GM19463 (cell line): ENCODE results near the gene AFMID.
"Not testable (repeated sequence)": the region's sequence is repeated elsewhere in the genome, so short reads cannot be mapped to it uniquely, and the experiment has no call there.

Experiments
- ATAC-seq: cut with Tn5 transposase; IDR thresholded peaks from one replicate; pipeline ENCODE4 v1.9.1; 2021; ENCODE audit warnings: mild to moderate bottlenecking, moderate library complexity; ENCODE audit not compliant: unreplicated experiment

AFMID gene

GRCh38 chr17:78219396-78220150 is 32.4 kb downstream of the AFMID start:
- ATAC-seq = no peak

GRCh38 chr17:78223061-78223460 is 35.9 kb downstream of the AFMID start:
- no peak for ATAC-seq

GRCh38 chr17:78223765-78224164 is 36.6 kb downstream of the AFMID start:
- no peak for ATAC-seq

GRCh38 chr17:78224231-78225087 is 37.3 kb downstream of the AFMID start:
- no peak for ATAC-seq

- no peak for ATAC-seq
These were observed 38.1 kb downstream of the AFMID start for GRCh38 chr17:78225088-78225865.

- ATAC-seq = no peak
These were observed 39.0 kb downstream of the AFMID start for GRCh38 chr17:78226055-78226758.

GRCh38 chr17:78226759-78227454 is 39.7 kb downstream of the AFMID start:
- ATAC-seq = no peak

- no peak for ATAC-seq
These were observed 40.3 kb downstream of the AFMID start for GRCh38 chr17:78227455-78227916.

GRCh38 chr17:78228176-78228575 is 41.0 kb downstream of the AFMID start:
- ATAC-seq = no peak

- no peak for ATAC-seq
These were observed 43.2 kb downstream of the AFMID start for GRCh38 chr17:78230252-78230962.

- ATAC-seq = no peak
These were observed 44.1 kb downstream of the AFMID start, which contains the start of gene TMEM235 for GRCh38 chr17:78230996-78231935. Gene TMEM235 (plus strand): TSS chr17:78231631. CDS start chr17:78232024, 393 bp downstream.

- no peak for ATAC-seq
These were observed 45.1 kb downstream of the AFMID start for GRCh38 chr17:78231991-78232858.

- ATAC-seq = no peak
These were observed 45.7 kb downstream of the AFMID start for GRCh38 chr17:78232859-78233173.

GRCh38 chr17:78233678-78234077 is 46.5 kb downstream of the AFMID start:
- no peak for ATAC-seq

- ATAC-seq = no peak
These were observed 47.2 kb downstream of the AFMID start for GRCh38 chr17:78234261-78234865.

GRCh38 chr17:78235022-78235421 is 47.9 kb downstream of the AFMID start:
- not testable (repeated sequence) for ATAC-seq

GRCh38 chr17:78235885-78236284 is 48.7 kb downstream of the AFMID start:
- ATAC-seq = no peak
